ENCODE data around the gene TAB2. TPM values are rescaled to one million over a fixed set of nuclear protein-coding genes. Genes with fewer than 3 reads are reported as not detected.

TAB2 gene
- total RNA-seq, 1 donor from 2014 or later = 81.8 TPM

DNA sequence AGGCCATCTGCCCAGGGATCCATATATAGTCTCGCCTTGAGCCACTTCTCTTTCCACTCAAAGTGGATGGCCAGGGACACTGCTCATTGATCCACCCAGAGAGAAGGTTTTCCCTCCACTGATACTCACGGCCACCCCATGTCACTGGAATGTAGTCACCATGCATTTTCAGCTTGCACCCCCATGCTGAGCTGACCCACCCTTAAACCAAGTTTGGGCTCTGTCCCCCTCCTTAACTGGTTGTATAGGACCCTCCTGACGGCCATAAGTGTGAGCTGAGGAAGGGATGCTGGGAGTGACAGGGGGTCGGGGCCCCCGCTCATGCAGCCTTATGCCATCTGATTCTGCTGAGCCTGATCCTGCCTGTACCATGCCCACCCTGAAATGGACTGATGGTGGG, 108.2 kb downstream of the TAB2 start:
- DNase-seq (ENCODE audit: low read depth) (no peak), FAIRE-seq (no peak)
- no peak overlapping the region for H3K9ac ChIP-seq (ENCODE audit: low read length)
- H3K4me3 ChIP-seq (ENCODE audit: insufficient read depth, low read depth, low read length) = no peak overlapping the region
- H3K27ac ChIP-seq (ENCODE audit: low read depth, low read length) = no peak overlapping the region
- Mint-ChIP-seq H3K27ac (ENCODE audit: unreplicated experiment) (peak overlapping the region; percentile 71), H3K36me3 (ENCODE audit: low read depth, unreplicated experiment) (peaks cover 5% of the 10 kb centered on the region), H3K4me3 (ENCODE audit: unreplicated experiment) (no peak overlapping the region), H3K9me3 (ENCODE audit: unreplicated experiment) (no peaks in the 10 kb centered on the region), H3K4me1 (ENCODE audit: low read depth, unreplicated experiment) (peaks cover 8% of the 10 kb centered on the region), H3K27me3 (ENCODE audit: low read depth, unreplicated experiment) (peaks cover 13% of the 10 kb centered on the region)
- H3K36me3 ChIP-seq (ENCODE audit: insufficient read depth, low read length) = no peaks in the 10 kb centered on the region
- H3K79me2 ChIP-seq (ENCODE audit: insufficient read depth, low read length) = no peaks in the 10 kb centered on the region
- no peak overlapping the region for H3K4me2 ChIP-seq (ENCODE audit: low read length)
- H2AFZ ChIP-seq (ENCODE audit: low read depth, low read length) = no peak overlapping the region
- no peaks in the 10 kb centered on the region for H4K20me1 ChIP-seq (ENCODE audit: insufficient read depth, low read length)
- peaks cover 5% of the 10 kb centered on the region for H3K4me1 ChIP-seq (ENCODE audit: insufficient read depth, low read length)
- no peaks in the 10 kb centered on the region for H3K27me3 ChIP-seq (ENCODE audit: insufficient read depth, low read length)
- TF ChIP-seq, protein P1, sequence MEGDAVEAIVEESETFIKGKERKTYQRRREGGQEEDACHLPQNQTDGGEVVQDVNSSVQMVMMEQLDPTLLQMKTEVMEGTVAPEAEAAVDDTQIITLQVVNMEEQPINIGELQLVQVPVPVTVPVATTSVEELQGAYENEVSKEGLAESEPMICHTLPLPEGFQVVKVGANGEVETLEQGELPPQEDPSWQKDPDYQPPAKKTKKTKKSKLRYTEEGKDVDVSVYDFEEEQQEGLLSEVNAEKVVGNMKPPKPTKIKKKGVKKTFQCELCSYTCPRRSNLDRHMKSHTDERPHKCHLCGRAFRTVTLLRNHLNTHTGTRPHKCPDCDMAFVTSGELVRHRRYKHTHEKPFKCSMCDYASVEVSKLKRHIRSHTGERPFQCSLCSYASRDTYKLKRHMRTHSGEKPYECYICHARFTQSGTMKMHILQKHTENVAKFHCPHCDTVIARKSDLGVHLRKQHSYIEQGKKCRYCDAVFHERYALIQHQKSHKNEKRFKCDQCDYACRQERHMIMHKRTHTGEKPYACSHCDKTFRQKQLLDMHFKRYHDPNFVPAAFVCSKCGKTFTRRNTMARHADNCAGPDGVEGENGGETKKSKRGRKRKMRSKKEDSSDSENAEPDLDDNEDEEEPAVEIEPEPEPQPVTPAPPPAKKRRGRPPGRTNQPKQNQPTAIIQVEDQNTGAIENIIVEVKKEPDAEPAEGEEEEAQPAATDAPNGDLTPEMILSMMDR (IDR thresholded peaks at IDR 0.05; ENCODE audit: insufficient read depth, low read depth, low read length) = no peak
- no peak for TF ChIP-seq EZH2 (IDR thresholded peaks at IDR 0.05; ENCODE audit: insufficient read depth, low read length)
- H3K9me3 ChIP-seq (ENCODE audit: insufficient read depth, low read depth, low read length) = no peaks in the 10 kb centered on the region

DNA sequence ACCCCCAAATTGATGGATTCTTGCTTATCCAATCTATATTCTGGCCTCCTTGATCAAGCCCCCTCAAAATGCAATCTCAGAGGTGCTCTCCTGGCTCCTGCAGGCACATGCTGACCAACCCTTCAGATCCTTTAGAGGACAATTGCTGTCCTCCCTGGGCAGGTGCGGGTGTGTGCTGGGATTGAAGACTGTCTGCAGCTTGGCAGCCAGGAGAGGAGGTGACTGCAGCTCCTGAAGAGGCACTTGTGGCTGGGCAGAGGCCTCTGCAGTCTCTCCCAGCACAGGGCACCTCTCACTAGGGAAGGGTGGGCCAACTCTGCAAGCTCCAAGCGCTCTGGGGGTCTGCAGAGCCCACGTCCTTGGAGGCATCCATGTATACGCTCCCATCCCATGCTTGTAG, 111.1 kb downstream of the TAB2 start:
- H3K36me3 Mint-ChIP-seq (ENCODE audit: low read depth, unreplicated experiment) = peaks cover 5% of the 10 kb centered on the region
- H3K36me3 ChIP-seq (ENCODE audit: insufficient read depth, low read length) = no peaks in the 10 kb centered on the region
- no peaks in the 10 kb centered on the region for H3K27me3 ChIP-seq (ENCODE audit: insufficient read depth, low read length)
- no peak overlapping the region for H3K4me3 Mint-ChIP-seq (ENCODE audit: unreplicated experiment)
- H3K4me1 Mint-ChIP-seq (ENCODE audit: low read depth, unreplicated experiment) = peaks cover 5% of the 10 kb centered on the region
- no peak overlapping the region for H2AFZ ChIP-seq (ENCODE audit: low read depth, low read length)
- no peaks in the 10 kb centered on the region for H3K9me3 ChIP-seq (ENCODE audit: insufficient read depth, low read depth, low read length)
- H3K27me3 Mint-ChIP-seq (ENCODE audit: low read depth, unreplicated experiment) = peaks cover 13% of the 10 kb centered on the region
- H3K79me2 ChIP-seq (ENCODE audit: insufficient read depth, low read length) = no peaks in the 10 kb centered on the region
- no peak for FAIRE-seq
- peak overlapping the region; percentile 26 for H3K27ac Mint-ChIP-seq (ENCODE audit: unreplicated experiment)
- no peak overlapping the region for H3K27ac ChIP-seq (ENCODE audit: low read depth, low read length)
- H3K9ac ChIP-seq (ENCODE audit: low read length) = no peak overlapping the region
- no peak overlapping the region for H3K4me3 ChIP-seq (ENCODE audit: insufficient read depth, low read depth, low read length)
- H3K4me1 ChIP-seq (ENCODE audit: insufficient read depth, low read length) = peaks cover 8% of the 10 kb centered on the region
- no peak for TF ChIP-seq EZH2 (IDR thresholded peaks at IDR 0.05; ENCODE audit: insufficient read depth, low read length)
- TF ChIP-seq, protein P1 (IDR thresholded peaks at IDR 0.05; ENCODE audit: insufficient read depth, low read depth, low read length) = no peak
- no peaks in the 10 kb centered on the region for H3K9me3 Mint-ChIP-seq (ENCODE audit: unreplicated experiment)
- DNase-seq (ENCODE audit: low read depth) = no peak
- no peak overlapping the region for H3K4me2 ChIP-seq (ENCODE audit: low read length)
- H4K20me1 ChIP-seq (ENCODE audit: insufficient read depth, low read length) = no peaks in the 10 kb centered on the region

DNA sequence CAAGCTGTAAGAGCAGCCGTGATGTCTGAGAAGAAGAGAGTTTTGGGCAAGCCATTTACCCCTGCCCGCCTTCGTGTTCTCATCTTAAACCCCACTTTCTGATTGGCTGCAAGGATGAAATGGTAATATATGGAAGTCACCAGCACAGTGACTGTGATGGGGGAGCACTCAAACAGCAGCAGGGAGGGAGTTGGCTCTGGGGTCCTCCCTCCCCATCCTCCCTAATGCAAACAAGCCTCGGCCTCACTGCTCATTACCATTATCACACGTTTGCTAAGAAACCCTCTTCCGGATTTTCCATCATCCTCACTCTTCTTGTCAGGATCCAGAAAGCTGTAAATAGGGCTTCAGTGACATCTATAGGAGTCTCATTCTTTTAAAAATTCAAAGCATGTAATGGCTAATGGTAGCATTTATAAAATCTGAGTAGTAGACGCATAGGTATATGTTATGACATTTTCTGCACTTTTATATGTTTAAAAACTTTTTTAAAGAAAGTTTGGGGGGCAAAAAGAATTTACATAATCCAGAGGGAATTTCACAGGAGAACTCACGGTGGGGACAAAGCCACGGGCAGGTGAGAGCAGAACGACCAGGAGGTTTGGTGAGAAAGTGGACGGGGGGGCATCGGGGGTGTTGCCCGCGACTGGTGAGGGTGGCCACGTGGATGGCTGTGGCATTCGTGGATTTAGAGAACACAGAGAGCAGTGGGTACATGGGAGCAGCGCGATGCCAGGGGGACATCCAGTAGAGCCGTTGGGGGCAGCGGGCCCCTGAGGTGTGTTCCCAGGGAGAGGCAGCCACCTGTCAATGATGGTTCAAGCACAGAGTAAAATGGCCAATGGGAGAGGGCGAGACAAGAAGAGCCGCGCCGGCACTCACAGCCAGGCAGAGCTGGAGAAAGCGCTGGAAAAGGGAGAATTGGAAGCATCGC, 112.2 kb downstream of the TAB2 start:
- H2AFZ ChIP-seq (ENCODE audit: low read depth, low read length) = no peak overlapping the region
- FAIRE-seq (no peak), DNase-seq (ENCODE audit: low read depth) (no peak)
- no peaks in the 10 kb centered on the region for H3K36me3 ChIP-seq (ENCODE audit: insufficient read depth, low read length)
- no peak overlapping the region for H3K4me2 ChIP-seq (ENCODE audit: low read length)
- H3K36me3 Mint-ChIP-seq (ENCODE audit: low read depth, unreplicated experiment) = peaks cover 5% of the 10 kb centered on the region
- peaks cover 6% of the 10 kb centered on the region for H3K4me1 ChIP-seq (ENCODE audit: insufficient read depth, low read length)
- H4K20me1 ChIP-seq (ENCODE audit: insufficient read depth, low read length) = no peaks in the 10 kb centered on the region
- H3K4me1 Mint-ChIP-seq (ENCODE audit: low read depth, unreplicated experiment) = peaks cover 2% of the 10 kb centered on the region
- no peaks in the 10 kb centered on the region for H3K9me3 Mint-ChIP-seq (ENCODE audit: unreplicated experiment)
- H3K27me3 ChIP-seq (ENCODE audit: insufficient read depth, low read length) = no peaks in the 10 kb centered on the region
- H3K27me3 Mint-ChIP-seq (ENCODE audit: low read depth, unreplicated experiment) = peaks cover 13% of the 10 kb centered on the region
- no peaks in the 10 kb centered on the region for H3K79me2 ChIP-seq (ENCODE audit: insufficient read depth, low read length)
- no peak overlapping the region for H3K27ac ChIP-seq (ENCODE audit: low read depth, low read length)
- no peak overlapping the region for H3K4me3 Mint-ChIP-seq (ENCODE audit: unreplicated experiment)
- no peak overlapping the region for H3K4me3 ChIP-seq (ENCODE audit: insufficient read depth, low read depth, low read length)
- TF ChIP-seq EZH2 (IDR thresholded peaks at IDR 0.05; ENCODE audit: insufficient read depth, low read length) = no peak
- TF ChIP-seq, protein P1 (IDR thresholded peaks at IDR 0.05; ENCODE audit: insufficient read depth, low read depth, low read length) = no peak
- H3K9me3 ChIP-seq (ENCODE audit: insufficient read depth, low read depth, low read length) = no peaks in the 10 kb centered on the region
- H3K27ac Mint-ChIP-seq (ENCODE audit: unreplicated experiment) = no peak overlapping the region
- H3K9ac ChIP-seq (ENCODE audit: low read length) = no peak overlapping the region
